Uterus (tissue), 2 donors: ENCODE data around the gene CTXND2.

ENCODE experiments used
- POLR2A ChIP-seq, 2 donors: fragments of 450-650 bp; IDR thresholded peaks; one replicate each; pipeline ENCODE4 v1.6.1; 2016; ENCODE audit warnings: antibody characterized with exemption in 2 of 2, mild to moderate bottlenecking in 1 of 2, moderate library complexity in 1 of 2
- TF ChIP-seq, protein P1 (sequence below), 4 experiments: fragments of 200-600 bp in 2 of 4; fragments of 450-650 bp in 2 of 4; sonication (generic) in 2 of 4; IDR thresholded peaks; one replicate each; pipeline ENCODE4 v1.5.1; 2016 to 2019; ENCODE audit warnings: antibody characterized with exemption in 4 of 4, mild to moderate bottlenecking in 2 of 4, moderate library complexity in 1 of 4

DNA sequence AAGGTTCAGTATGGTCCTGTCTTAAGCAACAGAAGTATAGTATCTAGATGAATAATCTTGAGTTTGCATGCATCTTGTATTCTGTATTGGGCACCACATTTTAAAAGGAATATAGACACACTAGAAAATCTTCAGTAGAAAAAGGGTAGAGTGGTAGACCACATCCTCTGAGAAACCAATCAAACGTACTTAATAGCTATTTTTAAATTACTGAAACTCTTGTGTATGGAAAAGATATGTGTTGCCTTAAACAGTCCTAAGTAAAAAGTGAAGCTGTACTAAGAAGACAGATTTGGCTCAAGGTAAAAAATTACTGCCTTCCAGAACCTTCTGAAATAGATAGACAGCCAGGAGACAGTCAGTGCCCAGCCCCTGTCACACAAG is 3.1 kb downstream of the CTXND2 start:
- TF ChIP-seq, protein P1, sequence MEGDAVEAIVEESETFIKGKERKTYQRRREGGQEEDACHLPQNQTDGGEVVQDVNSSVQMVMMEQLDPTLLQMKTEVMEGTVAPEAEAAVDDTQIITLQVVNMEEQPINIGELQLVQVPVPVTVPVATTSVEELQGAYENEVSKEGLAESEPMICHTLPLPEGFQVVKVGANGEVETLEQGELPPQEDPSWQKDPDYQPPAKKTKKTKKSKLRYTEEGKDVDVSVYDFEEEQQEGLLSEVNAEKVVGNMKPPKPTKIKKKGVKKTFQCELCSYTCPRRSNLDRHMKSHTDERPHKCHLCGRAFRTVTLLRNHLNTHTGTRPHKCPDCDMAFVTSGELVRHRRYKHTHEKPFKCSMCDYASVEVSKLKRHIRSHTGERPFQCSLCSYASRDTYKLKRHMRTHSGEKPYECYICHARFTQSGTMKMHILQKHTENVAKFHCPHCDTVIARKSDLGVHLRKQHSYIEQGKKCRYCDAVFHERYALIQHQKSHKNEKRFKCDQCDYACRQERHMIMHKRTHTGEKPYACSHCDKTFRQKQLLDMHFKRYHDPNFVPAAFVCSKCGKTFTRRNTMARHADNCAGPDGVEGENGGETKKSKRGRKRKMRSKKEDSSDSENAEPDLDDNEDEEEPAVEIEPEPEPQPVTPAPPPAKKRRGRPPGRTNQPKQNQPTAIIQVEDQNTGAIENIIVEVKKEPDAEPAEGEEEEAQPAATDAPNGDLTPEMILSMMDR (IDR thresholded peaks at IDR 0.05) = no peak
- no peak for TF ChIP-seq POLR2A (IDR thresholded peaks at IDR 0.05)
